Activated CD4-positive, alpha-beta memory T cell treated with anti-CD3 and anti-CD28 coated beads for 36 hours (primary cell): ENCODE results near the gene FBXL15. TPM values are rescaled to one million over a fixed set of nuclear protein-coding genes. Genes with fewer than 3 reads are reported as not detected.

Experiments used
- CTCF ChIA-PET: fragments of 350-600 bp; sonication (Branson Sonifier 250); formaldehyde crosslinking; loops from one replicate; lab custom pipeline; 2021; ENCODE audit warnings: antibody characterized with exemption, inconsistent platforms; lab: Charles Lee
- POLR2A ChIA-PET: fragments of 350-600 bp; sonication (Branson Sonifier 250); formaldehyde crosslinking; loops from one replicate; lab custom pipeline; 2021; ENCODE audit warnings: antibody characterized with exemption; lab: Charles Lee
- DNase-seq: peaks from one replicate; pipeline ENCODE4 v3.0.0-alpha.2; 2020
- H3K27ac Mint-ChIP-seq: one replicate; pipeline ENCODE4 v1.8.0; 2021; ENCODE audit warnings: mixed read lengths
- H3K27me3 Mint-ChIP-seq: one replicate; pipeline ENCODE4 v1.8.0; 2021; ENCODE audit warnings: mixed read lengths
- H3K36me3 Mint-ChIP-seq: one replicate; pipeline ENCODE4 v1.8.0; 2021; ENCODE audit warnings: mixed read lengths
- H3K4me1 Mint-ChIP-seq: one replicate; pipeline ENCODE4 v1.8.0; 2021; ENCODE audit warnings: low read depth, mixed read lengths
- H3K4me3 Mint-ChIP-seq: one replicate; pipeline ENCODE4 v1.8.0; 2021; ENCODE audit warnings: mild to moderate bottlenecking, mixed read lengths
- H3K9me3 Mint-ChIP-seq: one replicate; pipeline ENCODE4 v1.8.0; 2021; ENCODE audit warnings: mixed read lengths
- intact Hi-C: fragments of 100-400 bp; cut with micrococcal nuclease; formaldehyde crosslinking; loops from one replicate; pipeline ENCODE4 v1.15.1; 2023
- total RNA-seq, 2 experiments: library from RNA; stranded (reverse); gene quantifications; one replicate each; pipeline ENCODE4 v1.2.3, GENCODE V29; 2021

Gene FBXL15
- total RNA-seq, 2 experiments from 2014 or later = 10.8 to 11.4 TPM

- intact Hi-C loops = no loop called here
- Mint-ChIP-seq H3K4me1 (peaks cover 30% of the 10 kb centered on the region), H3K27me3 (peaks cover 33% of the 10 kb centered on the region), H3K9me3 (no peaks in the 10 kb centered on the region), H3K36me3 (no peaks in the 10 kb centered on the region), H3K27ac (no peak overlapping the region), H3K4me3 (no peak overlapping the region)
- ChIA-PET CTCF (interaction anchor here (1.0 to 1.6 kb wide), 4 partner anchors 9 to 66 kb away, joined by 3 to 7 read pairs (median 3); no protein-coding TSS in a partner anchor), POLR2A (interaction anchor here (1.1 to 1.2 kb wide), 2 partner anchors 9 to 16 kb away, joined by 4 to 5 read pairs; partner anchors contain the start of gene NFKB2)
- no peak for DNase-seq
Observed at GRCh38 chr10:102412293-102412692, 8.3 kb upstream of the FBXL15 start.

- Mint-ChIP-seq H3K4me1 (peaks cover 30% of the 10 kb centered on the region), H3K36me3 (no peaks in the 10 kb centered on the region), H3K27ac (no peak overlapping the region), H3K9me3 (no peaks in the 10 kb centered on the region), H3K27me3 (peaks cover 38% of the 10 kb centered on the region), H3K4me3 (no peak overlapping the region)
- peak; percentile 66 for DNase-seq
- intact Hi-C loops = no loop called here
- POLR2A ChIA-PET = interaction anchor here (1.2 kb wide), 1 partner anchor 17 kb away, joined by 4 read pairs; the partner anchor contains the start of gene NFKB2
- CTCF ChIA-PET = interaction anchor here (0.8 to 1.6 kb wide), 4 partner anchors 8 to 14 kb away, joined by 3 to 4 read pairs (median 4); no protein-coding TSS in a partner anchor
Observed at GRCh38 chr10:102413053-102413705, 7.5 kb upstream of the FBXL15 start.

- CTCF ChIA-PET = interaction anchor here (0.8 to 1.6 kb wide), 3 partner anchors 9 to 15 kb away, joined by 4 read pairs; no protein-coding TSS in a partner anchor
- H3K4me3 Mint-ChIP-seq = no peak overlapping the region
- no peak for DNase-seq
- no peak overlapping the region for H3K27ac Mint-ChIP-seq
- peaks cover 31% of the 10 kb centered on the region for H3K4me1 Mint-ChIP-seq
- intact Hi-C loops = no loop called here
- peaks cover 40% of the 10 kb centered on the region for H3K27me3 Mint-ChIP-seq
- POLR2A ChIA-PET = interaction anchor here (1.2 kb wide), 1 partner anchor 18 kb away, joined by 4 read pairs; the partner anchor contains the start of gene NFKB2
- H3K9me3 Mint-ChIP-seq = no peaks in the 10 kb centered on the region
- H3K36me3 Mint-ChIP-seq = no peaks in the 10 kb centered on the region
Observed at GRCh38 chr10:102413806-102414561, 6.7 kb upstream of the FBXL15 start.

GRCh38 chr10:102414749-102415148 is 5.9 kb upstream of the FBXL15 start:
- ChIA-PET POLR2A (interaction anchor here (1.2 kb wide), 1 partner anchor 13 kb away, joined by 3 read pairs; no protein-coding TSS in a partner anchor), CTCF (interaction anchor here (0.6 to 1.7 kb wide), 3 partner anchors 11 to 16 kb away, joined by 3 to 8 read pairs (median 5); no protein-coding TSS in a partner anchor)
- Mint-ChIP-seq H3K27me3 (peaks cover 38% of the 10 kb centered on the region), H3K4me3 (no peak overlapping the region), H3K36me3 (no peaks in the 10 kb centered on the region), H3K9me3 (no peaks in the 10 kb centered on the region), H3K27ac (no peak overlapping the region), H3K4me1 (peaks cover 35% of the 10 kb centered on the region)
- intact Hi-C loops = no loop called here
- DNase-seq = no peak

GRCh38 chr10:102416283-102416682 is 4.4 kb upstream of the FBXL15 start:
- Mint-ChIP-seq H3K36me3 (peaks cover 2% of the 10 kb centered on the region), H3K9me3 (no peaks in the 10 kb centered on the region), H3K27ac (no peak overlapping the region), H3K4me1 (peaks cover 36% of the 10 kb centered on the region), H3K4me3 (no peak overlapping the region), H3K27me3 (peaks cover 29% of the 10 kb centered on the region)
- no peak for DNase-seq
- POLR2A ChIA-PET = interaction anchor here (1.2 kb wide), 1 partner anchor 14 kb away, joined by 3 read pairs; no protein-coding TSS in a partner anchor
- CTCF ChIA-PET = interaction anchor here (1.4 to 1.7 kb wide), 3 partner anchors 13 to 17 kb away, joined by 3 to 8 read pairs (median 5); no protein-coding TSS in a partner anchor
- intact Hi-C loops = no loop called here

- H3K27ac Mint-ChIP-seq = no peak overlapping the region
- no peaks in the 10 kb centered on the region for H3K9me3 Mint-ChIP-seq
- peaks cover 25% of the 10 kb centered on the region for H3K27me3 Mint-ChIP-seq
- POLR2A ChIA-PET = no interaction called here
- DNase-seq = no peak
- H3K4me1 Mint-ChIP-seq = peaks cover 34% of the 10 kb centered on the region
- H3K4me3 Mint-ChIP-seq = no peak overlapping the region
- peaks cover 2% of the 10 kb centered on the region for H3K36me3 Mint-ChIP-seq
- CTCF ChIA-PET = interaction anchor here (1.2 to 1.4 kb wide), 2 partner anchors 17 to 186 kb away, joined by 3 to 4 read pairs; no protein-coding TSS in a partner anchor
- intact Hi-C loops = no loop called here
Observed at GRCh38 chr10:102416695-102417094, 3.9 kb upstream of the FBXL15 start.

GRCh38 chr10:102418622-102419268 is 1.9 kb upstream of the FBXL15 start, which contains the start of gene PSD:
Gene PSD, minus strand, starts transcription at chr10:102418785. Its CDS starts 1,747 bp downstream, at chr10:102417038.
- intact Hi-C loops = no loop called here

GRCh38 chr10:102419269-102420180 is 1.1 kb upstream of the FBXL15 start:
- POLR2A ChIA-PET = interaction anchor here (1.0 to 5.6 kb wide), 6 partner anchors 10 to 226 kb away, joined by 3 to 84 read pairs (median 12); partner anchors contain the start of genes C10orf95, CUEDC2 and NFKB2
- H3K4me3 Mint-ChIP-seq = peak overlapping the region; percentile 94
- peaks cover 9% of the 10 kb centered on the region for H3K36me3 Mint-ChIP-seq
- CTCF ChIA-PET = interaction anchor here (0.6 to 6.0 kb wide), 10 partner anchors 10 to 360 kb away, joined by 3 to 125 read pairs (median 15); partner anchors contain the start of genes CUEDC2 and NFKB2
- peak; percentile 79 for DNase-seq
- peaks cover 35% of the 10 kb centered on the region for H3K4me1 Mint-ChIP-seq
- H3K27me3 Mint-ChIP-seq = peaks cover 25% of the 10 kb centered on the region
- intact Hi-C loops = loop anchor here (1.0 to 5.0 kb wide), 3 partner anchors 10 to 267 kb away; partner anchors contain the start of gene NOLC1
- H3K27ac Mint-ChIP-seq = peak overlapping the region; percentile 28
- H3K9me3 Mint-ChIP-seq = no peaks in the 10 kb centered on the region

More at GRCh38 chr10:102418622-102419268, 1.9 kb upstream of the FBXL15 start, which contains the start of gene PSD:
- no peak for DNase-seq
- H3K4me1 Mint-ChIP-seq = peaks cover 35% of the 10 kb centered on the region
- peaks cover 9% of the 10 kb centered on the region for H3K36me3 Mint-ChIP-seq
- peak within 1 kb of the TSS; percentile 94 for H3K4me3 Mint-ChIP-seq
- H3K9me3 Mint-ChIP-seq = no peaks in the 10 kb centered on the region
- ChIA-PET CTCF (no interaction called here), POLR2A (no interaction called here)
- peaks cover 25% of the 10 kb centered on the region for H3K27me3 Mint-ChIP-seq
- H3K27ac Mint-ChIP-seq = no peak within 1 kb of the TSS

- H3K4me3 Mint-ChIP-seq = peak overlapping the region; percentile 94
- intact Hi-C loops = loop anchor here (1.0 to 5.0 kb wide), 3 partner anchors 11 to 268 kb away; partner anchors contain the start of gene NOLC1
- H3K27ac Mint-ChIP-seq = peak overlapping the region; percentile 92
Observed at GRCh38 chr10:102420181-102420713, 389 bp upstream of the FBXL15 start.

GRCh38 chr10:102421507-102421756 is 796 bp downstream of the FBXL15 start:
- ChIA-PET POLR2A (interaction anchor here (1.3 to 5.6 kb wide), 7 partner anchors 10 to 40 kb away, joined by 5 to 84 read pairs (median 10); partner anchors contain the start of genes C10orf95, CUEDC2 and NFKB2), CTCF (interaction anchor here (0.7 to 6.0 kb wide), 19 partner anchors 10 to 197 kb away, joined by 3 to 125 read pairs (median 9); partner anchors contain the start of genes C10orf95, CUEDC2 and NFKB2)
- Mint-ChIP-seq H3K27ac (peak overlapping the region; percentile 92), H3K4me3 (peak overlapping the region; percentile 94), H3K36me3 (peaks cover 9% of the 10 kb centered on the region), H3K4me1 (peaks cover 39% of the 10 kb centered on the region), H3K9me3 (no peaks in the 10 kb centered on the region), H3K27me3 (peaks cover 19% of the 10 kb centered on the region)
- intact Hi-C loops = loop anchor here (1.0 to 5.0 kb wide), 7 partner anchors 11 to 269 kb away; partner anchors contain the start of genes ACTR1A, CUEDC2, GBF1 and NOLC1
- no peak for DNase-seq

More at GRCh38 chr10:102420181-102420713, 389 bp upstream of the FBXL15 start:
- H3K4me1 Mint-ChIP-seq = peaks cover 35% of the 10 kb centered on the region
- peak; percentile 33 for DNase-seq
- H3K36me3 Mint-ChIP-seq = peaks cover 9% of the 10 kb centered on the region
- H3K27me3 Mint-ChIP-seq = peaks cover 25% of the 10 kb centered on the region
- CTCF ChIA-PET = interaction anchor here (0.6 to 6.0 kb wide), 13 partner anchors 10 to 361 kb away, joined by 3 to 125 read pairs (median 14); partner anchors contain the start of genes CUEDC2 and NFKB2
- POLR2A ChIA-PET = interaction anchor here (1.0 to 5.6 kb wide), 8 partner anchors 10 to 226 kb away, joined by 3 to 84 read pairs (median 8); partner anchors contain the start of genes C10orf95, CUEDC2 and NFKB2
- H3K9me3 Mint-ChIP-seq = no peaks in the 10 kb centered on the region
